ENCODE data around the gene TAS1R3.

DNA sequence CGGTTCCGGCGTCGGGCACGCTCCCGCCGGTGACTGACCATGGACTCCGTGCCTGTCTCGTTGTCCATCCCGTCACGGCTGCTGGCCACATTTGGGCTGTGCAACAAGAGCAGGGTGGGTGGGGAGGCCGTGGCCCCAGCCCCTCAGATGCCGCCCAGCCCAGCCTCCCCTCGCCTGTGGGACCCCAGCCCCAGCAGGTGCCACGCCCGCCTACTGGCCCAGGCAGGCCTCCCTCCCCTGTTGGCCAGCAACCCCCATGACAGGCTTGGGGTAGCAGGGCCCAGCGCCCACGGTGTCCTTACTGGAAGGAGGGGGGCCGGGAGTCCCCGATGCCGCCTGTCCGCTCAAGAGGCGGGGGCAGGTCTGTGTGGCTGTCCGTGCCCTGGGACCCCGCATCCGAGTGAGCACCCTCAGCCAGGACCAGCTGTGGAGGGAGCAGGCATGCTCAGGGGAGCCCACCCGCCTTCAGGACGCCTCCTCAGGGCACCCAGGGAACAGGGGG lies 11.0 kb downstream of the TAS1R3 start:
- TF ChIP-seq, protein P1, sequence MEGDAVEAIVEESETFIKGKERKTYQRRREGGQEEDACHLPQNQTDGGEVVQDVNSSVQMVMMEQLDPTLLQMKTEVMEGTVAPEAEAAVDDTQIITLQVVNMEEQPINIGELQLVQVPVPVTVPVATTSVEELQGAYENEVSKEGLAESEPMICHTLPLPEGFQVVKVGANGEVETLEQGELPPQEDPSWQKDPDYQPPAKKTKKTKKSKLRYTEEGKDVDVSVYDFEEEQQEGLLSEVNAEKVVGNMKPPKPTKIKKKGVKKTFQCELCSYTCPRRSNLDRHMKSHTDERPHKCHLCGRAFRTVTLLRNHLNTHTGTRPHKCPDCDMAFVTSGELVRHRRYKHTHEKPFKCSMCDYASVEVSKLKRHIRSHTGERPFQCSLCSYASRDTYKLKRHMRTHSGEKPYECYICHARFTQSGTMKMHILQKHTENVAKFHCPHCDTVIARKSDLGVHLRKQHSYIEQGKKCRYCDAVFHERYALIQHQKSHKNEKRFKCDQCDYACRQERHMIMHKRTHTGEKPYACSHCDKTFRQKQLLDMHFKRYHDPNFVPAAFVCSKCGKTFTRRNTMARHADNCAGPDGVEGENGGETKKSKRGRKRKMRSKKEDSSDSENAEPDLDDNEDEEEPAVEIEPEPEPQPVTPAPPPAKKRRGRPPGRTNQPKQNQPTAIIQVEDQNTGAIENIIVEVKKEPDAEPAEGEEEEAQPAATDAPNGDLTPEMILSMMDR (IDR thresholded peaks at IDR 0.05), result no peak
- no peak for TF ChIP-seq POLR2A (IDR thresholded peaks at IDR 0.05)
